ENCODE results near the gene CALML5. TPM values are rescaled to one million over a fixed set of nuclear protein-coding genes. Genes with fewer than 3 reads are reported as not detected.
A peak's percentile ranks its signal among the peaks of the same experiment; 100 is the strongest.

CALML5 gene
- total and polyA plus RNA-seq, 2 of the 4 experiments (the other 2 are of a cell fraction), result not detected

GRCh38 chr10:5534880-5535856, 35.8 kb upstream of the CALML5 start:
- H2AFZ ChIP-seq (replicated peaks; ENCODE audit: low read length, poor library complexity), result no peak overlapping the region
- H3K79me1 ChIP-seq (ENCODE audit: low read depth in 1 of 2, low read length in 2 of 2), result no peaks in the 10 kb centered on the region
- ChIA-PET POLR2A (ENCODE audit: unreplicated experiment) (no interaction called here), CTCF (no interaction called here)
- no peak overlapping the region for H2AK9ac ChIP-seq (replicated peaks; ENCODE audit: low read depth, low read length, poor library complexity)
- H3K23ac ChIP-seq (ENCODE audit: low read depth, low read length), result no peak overlapping the region
- no peak overlapping the region for H3K4me3 ChIP-seq (ENCODE audit: insufficient read depth, low read depth, low read length)
- H4K8ac ChIP-seq (ENCODE audit: low read depth in 2 of 2, low read length in 2 of 2), result no peak overlapping the region
- no TSS peak for BruUV-seq (replicated peaks)
- no peaks in the 10 kb centered on the region for H3K36me3 ChIP-seq (ENCODE audit: control insufficient read depth, insufficient read depth, low read length)
- intact Hi-C loops (cut with micrococcal nuclease), result loop anchor here (5.0 kb wide), 1 partner anchor 73 kb away; no protein-coding TSS in a partner anchor
- no peak overlapping the region for H2AK5ac ChIP-seq (ENCODE audit: low read depth, low read length)
- dilution Hi-C loops (cut with HindIII; ENCODE audit: low sequenced_read_pairs, unreplicated experiment), result no loop called here
- H4K20me1 ChIP-seq (ENCODE audit: insufficient read depth, low read length), result no peaks in the 10 kb centered on the region
- no peak overlapping the region for H3K56ac ChIP-seq (ENCODE audit: extremely low read depth, insufficient read depth, low read length)
- no peak overlapping the region for H2BK5ac ChIP-seq (ENCODE audit: low read depth, low read length, poor library complexity, severe bottlenecking)
- H3K4me1 ChIP-seq (ENCODE audit: control insufficient read depth, insufficient read depth, low read length), result peaks cover 10% of the 10 kb centered on the region
- 63% methylated on average over 1 of the region's 8 CpGs; no CpG with 5 or more reads in 1 of the 2 experiments for WGBS, 2 experiments (ENCODE audit: extremely low coverage in 2 of 2, insufficient read length in 1 of 2)
- H3K9me1 ChIP-seq (ENCODE audit: insufficient read depth, low read length), result peaks cover 3% of the 10 kb centered on the region; the same call in 1 of the 2 replicates
- H2BK120ac ChIP-seq (ENCODE audit: low read depth, low read length), result no peak overlapping the region
- H4K5ac ChIP-seq (ENCODE audit: low read depth, low read length), result no peak overlapping the region; the same call in 1 of the 2 replicates
- TF ChIP-seq CEBPB (IDR thresholded peaks at IDR 0.05; ENCODE audit: low read depth, low read length) (peak; percentile 86), POLR2A (IDR thresholded peaks at IDR 0.05; ENCODE audit: low read depth, low read length) (no peak), MAFK (IDR thresholded peaks at IDR 0.05; ENCODE audit: low read depth, low read length) (no peak), MAZ (IDR thresholded peaks at IDR 0.05; ENCODE audit: borderline replicate concordance, low read depth, low read length) (no peak), NFE2L2 (IDR thresholded peaks at IDR 0.05; ENCODE audit: low read depth, low read length) (peak; percentile 50; the same call in 1 of the 2 replicates)
- H4K91ac ChIP-seq (ENCODE audit: insufficient read depth, low read depth, low read length), result no peak overlapping the region
- H3K14ac ChIP-seq (replicated peaks; ENCODE audit: low read depth, low read length), result no peak overlapping the region
- H3K4me2 ChIP-seq (ENCODE audit: low read depth, low read length), result no peak overlapping the region
- ATAC-seq (ENCODE audit: low read depth) (peak; percentile 60), DNase-seq (peak; percentile 80)
- no peak overlapping the region; the same call in 1 of the 2 replicates for H3K18ac ChIP-seq (ENCODE audit: low read depth, low read length)
- H3K9me3 ChIP-seq (ENCODE audit: control insufficient read depth, insufficient read depth, low read length), result no peaks in the 10 kb centered on the region
- no peak overlapping the region for H2BK15ac ChIP-seq (ENCODE audit: low read depth, low read length)
- H3K27me3 ChIP-seq (ENCODE audit: control insufficient read depth, insufficient read depth, low read length), result no peaks in the 10 kb centered on the region
- in situ Hi-C loops (cut with MboI; ENCODE audit: low sequenced_read_pairs), result no loop called here
- H3K9ac ChIP-seq (ENCODE audit: low read depth, low read length), result no peak overlapping the region
- peak overlapping the region; percentile 6; the same call in 1 of the 2 replicates for H3K27ac ChIP-seq (ENCODE audit: insufficient read depth, low read length)
- H2BK20ac ChIP-seq (ENCODE audit: low read depth, low read length), result no peak overlapping the region
- H3K4ac ChIP-seq (ENCODE audit: low read depth, low read length), result no peak overlapping the region

Data from IMR-90 (cell line).